Neuronal stem cell (in vitro differentiated cells): ENCODE data around the gene DCAF8.

ENCODE experiments used
- DNase-seq: peaks from one replicate; pipeline ENCODE4 v3.0.0-alpha.2; 2013; ENCODE audit warnings: low spot score
- H2AFZ ChIP-seq: one replicate; pipeline ENCODE4 v1.6.1; 2013; ENCODE audit warnings: mild to moderate bottlenecking, low read length, inconsistent platforms
- H2AK5ac ChIP-seq: 2 replicates; pipeline ENCODE4 v1.6.1; 2013; ENCODE audit warnings: low read depth, mild to moderate bottlenecking, inconsistent platforms, low read length, moderate library complexity, mixed read lengths
- H2BK120ac ChIP-seq: 2 replicates; pipeline ENCODE4 v1.6.1; 2013; ENCODE audit warnings: low read depth, mild to moderate bottlenecking, inconsistent platforms, low read length, moderate library complexity, mixed read lengths
- H2BK12ac ChIP-seq: one replicate; pipeline ENCODE4 v1.6.1; 2013; ENCODE audit warnings: low read length, inconsistent platforms
- H2BK15ac ChIP-seq: 2 replicates; pipeline ENCODE4 v1.6.1; 2013; ENCODE audit warnings: mild to moderate bottlenecking, low read length, inconsistent platforms, mixed read lengths
- H2BK5ac ChIP-seq: one replicate; pipeline ENCODE4 v1.6.1; 2013; ENCODE audit warnings: inconsistent platforms, mild to moderate bottlenecking, low read length, moderate library complexity
- H3K14ac ChIP-seq: one replicate; pipeline ENCODE4 v1.6.1; 2013; ENCODE audit warnings: low read length, inconsistent platforms
- H3K18ac ChIP-seq: 2 replicates; pipeline ENCODE4 v1.6.1; 2013; ENCODE audit warnings: low read length, inconsistent platforms
- H3K23ac ChIP-seq: 2 replicates; pipeline ENCODE4 v1.6.1; 2013; ENCODE audit warnings: low read depth, mild to moderate bottlenecking, mixed read lengths, low read length, inconsistent platforms; ENCODE audit not compliant: poor library complexity
- H3K27ac ChIP-seq: replicated peaks from 3 replicates; pipeline ENCODE4 v1.5.1; 2013; ENCODE audit warnings: low read length, inconsistent platforms
- H3K27me3 ChIP-seq, 3 experiments: 2 replicates each; pipeline ENCODE4 v1.6.1; 2013; ENCODE audit warnings: low read length in 3 of 3, mild to moderate bottlenecking in 2 of 3, inconsistent platforms in 1 of 3, low read depth in 1 of 3, mixed read lengths in 1 of 3, moderate library complexity in 1 of 3; ENCODE audit not compliant: control insufficient read depth in 3 of 3, insufficient read depth in 3 of 3
- H3K36me3 ChIP-seq, 2 donors: replicated peaks in 1 of 2; 2 replicates each; pipeline ENCODE4 v1.6.1; 2013; ENCODE audit warnings: low read length in 2 of 2; ENCODE audit not compliant: control insufficient read depth in 2 of 2, insufficient read depth in 2 of 2
- H3K4ac ChIP-seq: 2 replicates; pipeline ENCODE4 v1.6.1; 2013; ENCODE audit warnings: inconsistent platforms, mild to moderate bottlenecking, low read length, moderate library complexity
- H3K4me1 ChIP-seq, 2 donors: 1 replicate in 1 of 2; 2 replicates in 1 of 2; pipeline ENCODE4 v1.6.1; 2013; ENCODE audit warnings: low read length in 2 of 2, low read depth in 1 of 2; ENCODE audit not compliant: control insufficient read depth in 2 of 2, insufficient read depth in 1 of 2
- H3K4me2 ChIP-seq: one replicate; pipeline ENCODE4 v1.6.1; 2013; ENCODE audit warnings: mild to moderate bottlenecking, low read length, inconsistent platforms; ENCODE audit not compliant: insufficient read depth, poor library complexity, severe bottlenecking
- H3K4me3 ChIP-seq, 2 donors: 2 replicates each; pipeline ENCODE4 v1.5.1; 2013; ENCODE audit warnings: low read length in 2 of 2, mild to moderate bottlenecking in 2 of 2, inconsistent platforms in 1 of 2, moderate library complexity in 1 of 2
- H3K79me1 ChIP-seq: one replicate; pipeline ENCODE4 v1.6.1; 2013; ENCODE audit warnings: low read depth, mild to moderate bottlenecking, inconsistent platforms, low read length, moderate library complexity
- H3K9ac ChIP-seq: one replicate; pipeline ENCODE4 v1.6.1; 2013; ENCODE audit warnings: mild to moderate bottlenecking, low read depth, low read length, inconsistent platforms; ENCODE audit not compliant: poor library complexity
- H3K9me3 ChIP-seq, 2 donors: replicated peaks in 1 of 2; 2 replicates each; pipeline versions ENCODE3 to v1.6.1; 2013; ENCODE audit warnings: low read length in 2 of 2, mild to moderate bottlenecking in 2 of 2, inconsistent platforms in 1 of 2, low read depth in 1 of 2, mixed read lengths in 1 of 2, moderate library complexity in 1 of 2; ENCODE audit not compliant: control insufficient read depth in 2 of 2, insufficient read depth in 1 of 2
- H4K8ac ChIP-seq: one replicate; pipeline ENCODE4 v1.6.1; 2013; ENCODE audit warnings: low read depth, mild to moderate bottlenecking, inconsistent platforms, low read length, moderate library complexity
- H4K91ac ChIP-seq: one replicate; pipeline ENCODE4 v1.6.1; 2013; ENCODE audit warnings: low read length, low read depth, mild to moderate bottlenecking, inconsistent platforms; ENCODE audit not compliant: poor library complexity
- WGBS, 2 donors: extraction: QIAGEN DNeasy Blood & Tissue Kit; methylation state at CpG; one replicate each; pipeline ENCODE4 v1.1.7; 2013; ENCODE audit warnings: missing lambda C conversion rate in 2 of 2, mixed read lengths in 1 of 2; ENCODE audit not compliant: insufficient read length in 2 of 2, insufficient replicate concordance in 1 of 2; ENCODE audit errors: extremely low coverage in 2 of 2; 5-methylcytosine and 5-hydroxymethylcytosine counted together

Gene DCAF8

GRCh38 chr1:160186729-160187128 lies 75.6 kb downstream of the DCAF8 start:
- Histone ChIP-seq H2AFZ (no peak overlapping the region), H3K4me3 (no peak overlapping the region), H3K4me2 (no peak overlapping the region), H3K23ac (no peak overlapping the region), H3K27ac (no peak overlapping the region), H2AK5ac (no peak overlapping the region), H4K91ac (no peak overlapping the region), H3K36me3 (no peaks in the 10 kb centered on the region), H2BK120ac (no peak overlapping the region), H2BK12ac (no peak overlapping the region), H2BK15ac (no peak overlapping the region), H3K4ac (no peak overlapping the region), H3K4me1 (peaks cover 7 to 8% of the 10 kb centered on the region in 2 donors), H3K9ac (no peak overlapping the region), H3K18ac (no peak overlapping the region), H4K8ac (no peak overlapping the region), H3K79me1 (no peaks in the 10 kb centered on the region), H3K9me3 (no peaks in the 10 kb centered on the region), H2BK5ac (no peak overlapping the region), H3K27me3 (no peaks in the 10 kb centered on the region), H3K14ac (no peak overlapping the region)
- DNase-seq, result no peak
- WGBS, 2 donors, result no CpG with 5 or more reads among the region's 2 CpGs

- peaks cover 7 to 8% of the 10 kb centered on the region in 2 donors for H3K4me1 ChIP-seq
- no peak overlapping the region for H3K4me2 ChIP-seq
- H2BK12ac ChIP-seq, result no peak overlapping the region
- WGBS, 2 donors, result no CpG with 5 or more reads among the region's 7 CpGs
- H2BK120ac ChIP-seq, result no peak overlapping the region
- H4K91ac ChIP-seq, result no peak overlapping the region
- H3K9ac ChIP-seq, result no peak overlapping the region
- no peak overlapping the region for H2AK5ac ChIP-seq
- H2AFZ ChIP-seq, result no peak overlapping the region
- no peak overlapping the region for H2BK5ac ChIP-seq
- DNase-seq, result no peak
- H3K18ac ChIP-seq, result no peak overlapping the region
- H4K8ac ChIP-seq, result no peak overlapping the region
- H3K14ac ChIP-seq, result no peak overlapping the region
- H3K4ac ChIP-seq, result no peak overlapping the region
- H3K23ac ChIP-seq, result peak overlapping the region; percentile 17
- no peak overlapping the region for H3K4me3 ChIP-seq
- peak overlapping the region; percentile 45 for H2BK15ac ChIP-seq
- no peaks in the 10 kb centered on the region for H3K27me3 ChIP-seq
- H3K79me1 ChIP-seq, result no peaks in the 10 kb centered on the region
- no peak overlapping the region for H3K27ac ChIP-seq
- no peaks in the 10 kb centered on the region for H3K36me3 ChIP-seq
- H3K9me3 ChIP-seq, result no peaks in the 10 kb centered on the region
Measured at GRCh38 chr1:160186246-160186645, 76.1 kb downstream of the DCAF8 start.

GRCh38 chr1:160179336-160179735 lies 83.0 kb downstream of the DCAF8 start:
- Histone ChIP-seq H3K14ac (no peak overlapping the region), H3K4me3 (no peak overlapping the region), H3K18ac (no peak overlapping the region), H2BK120ac (no peak overlapping the region), H3K4me2 (no peak overlapping the region), H3K9ac (no peak overlapping the region), H4K91ac (no peak overlapping the region), H3K23ac (no peak overlapping the region), H2BK15ac (no peak overlapping the region), H3K27ac (no peak overlapping the region), H2AK5ac (no peak overlapping the region), H2BK12ac (no peak overlapping the region), H2AFZ (no peak overlapping the region), H3K9me3 (peaks cover 0 to 5% of the 10 kb centered on the region in 2 donors), H3K36me3 (no peaks in the 10 kb centered on the region), H3K4me1 (peaks cover 5 to 7% of the 10 kb centered on the region in 2 donors), H4K8ac (no peak overlapping the region), H3K27me3 (no peaks in the 10 kb centered on the region), H2BK5ac (no peak overlapping the region), H3K4ac (no peak overlapping the region), H3K79me1 (no peaks in the 10 kb centered on the region)
- DNase-seq, result no peak
- WGBS, 2 donors, result no CpG with 5 or more reads among the region's 4 CpGs

- no peak for DNase-seq
- Histone ChIP-seq H2BK120ac (no peak overlapping the region), H3K18ac (no peak overlapping the region), H2AFZ (no peak overlapping the region), H4K91ac (no peak overlapping the region), H3K79me1 (no peaks in the 10 kb centered on the region), H2AK5ac (no peak overlapping the region), H3K4me2 (no peak overlapping the region), H4K8ac (no peak overlapping the region), H3K14ac (no peak overlapping the region), H3K27me3 (no peaks in the 10 kb centered on the region), H3K4me1 (peaks cover 5 to 7% of the 10 kb centered on the region in 2 donors), H3K4me3 (no peak overlapping the region), H2BK5ac (no peak overlapping the region), H3K36me3 (no peaks in the 10 kb centered on the region), H3K23ac (no peak overlapping the region), H2BK15ac (no peak overlapping the region), H2BK12ac (no peak overlapping the region), H3K9ac (no peak overlapping the region), H3K9me3 (peaks cover 0 to 5% of the 10 kb centered on the region in 2 donors), H3K4ac (no peak overlapping the region), H3K27ac (no peak overlapping the region)
- WGBS, 2 donors, result no CpG with 5 or more reads among the region's 2 CpGs
Measured at GRCh38 chr1:160178731-160179130, 83.6 kb downstream of the DCAF8 start.
